ENCODE results near the gene SLC8A3.

SLC8A3 gene

GRCh38 chr14:69999261-69999674 is 189.5 kb downstream of the SLC8A3 start:
- no peak for TF ChIP-seq CTCF (IDR thresholded peaks at IDR 0.05)

- TF ChIP-seq CTCF (IDR thresholded peaks at IDR 0.05): no peak
Measured at GRCh38 chr14:69997849-69998248, 190.9 kb downstream of the SLC8A3 start.

GRCh38 chr14:69996216-69996615 is 192.5 kb downstream of the SLC8A3 start:
- TF ChIP-seq CTCF (IDR thresholded peaks at IDR 0.05): no peak
